HG03108 (cell line): Measurements from ENCODE around the gene HNRNPA2B1.
"Not testable (repeated sequence)": the region's sequence is repeated elsewhere in the genome, so short reads cannot be mapped to it uniquely, and the experiment has no call there.

Experiments used
- ATAC-seq: cut with Tn5 transposase; IDR thresholded peaks from one replicate; pipeline ENCODE4 v1.9.1; 2021; ENCODE audit warnings: moderate library complexity; ENCODE audit not compliant: unreplicated experiment

Gene HNRNPA2B1

GRCh38 chr7:26198781-26199169 is 1.8 kb downstream of the HNRNPA2B1 start:
- ATAC-seq = no peak

DNA sequence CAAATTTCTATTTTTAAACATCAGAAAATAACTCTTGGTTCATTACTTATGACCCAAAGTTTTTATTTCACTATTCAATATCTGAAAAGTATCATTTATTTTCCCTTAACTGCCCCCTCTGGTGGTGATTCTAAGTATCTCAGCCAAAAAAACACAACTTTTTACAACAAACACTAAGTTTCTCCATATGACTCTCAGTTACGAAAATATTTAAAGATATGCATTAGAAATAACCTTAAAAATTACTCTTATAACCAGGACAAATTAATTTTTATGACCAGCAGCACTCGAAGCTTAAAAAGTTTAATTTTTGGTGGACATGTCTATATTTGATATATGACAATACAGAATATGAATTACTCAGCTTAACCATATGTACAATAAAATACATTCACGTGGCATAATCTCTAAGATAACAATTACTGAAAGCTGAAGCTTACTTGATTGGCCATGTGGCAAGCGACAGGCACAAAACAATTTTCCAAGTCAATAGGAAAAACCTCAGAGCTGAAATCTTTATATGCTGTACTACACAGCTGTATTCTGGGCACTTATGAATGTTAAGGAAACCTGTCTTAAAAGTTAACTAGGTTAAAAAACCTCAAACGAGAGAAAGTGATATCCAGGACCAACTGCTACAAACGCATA is 2.3 kb downstream of the HNRNPA2B1 start:
- no peak for ATAC-seq

DNA sequence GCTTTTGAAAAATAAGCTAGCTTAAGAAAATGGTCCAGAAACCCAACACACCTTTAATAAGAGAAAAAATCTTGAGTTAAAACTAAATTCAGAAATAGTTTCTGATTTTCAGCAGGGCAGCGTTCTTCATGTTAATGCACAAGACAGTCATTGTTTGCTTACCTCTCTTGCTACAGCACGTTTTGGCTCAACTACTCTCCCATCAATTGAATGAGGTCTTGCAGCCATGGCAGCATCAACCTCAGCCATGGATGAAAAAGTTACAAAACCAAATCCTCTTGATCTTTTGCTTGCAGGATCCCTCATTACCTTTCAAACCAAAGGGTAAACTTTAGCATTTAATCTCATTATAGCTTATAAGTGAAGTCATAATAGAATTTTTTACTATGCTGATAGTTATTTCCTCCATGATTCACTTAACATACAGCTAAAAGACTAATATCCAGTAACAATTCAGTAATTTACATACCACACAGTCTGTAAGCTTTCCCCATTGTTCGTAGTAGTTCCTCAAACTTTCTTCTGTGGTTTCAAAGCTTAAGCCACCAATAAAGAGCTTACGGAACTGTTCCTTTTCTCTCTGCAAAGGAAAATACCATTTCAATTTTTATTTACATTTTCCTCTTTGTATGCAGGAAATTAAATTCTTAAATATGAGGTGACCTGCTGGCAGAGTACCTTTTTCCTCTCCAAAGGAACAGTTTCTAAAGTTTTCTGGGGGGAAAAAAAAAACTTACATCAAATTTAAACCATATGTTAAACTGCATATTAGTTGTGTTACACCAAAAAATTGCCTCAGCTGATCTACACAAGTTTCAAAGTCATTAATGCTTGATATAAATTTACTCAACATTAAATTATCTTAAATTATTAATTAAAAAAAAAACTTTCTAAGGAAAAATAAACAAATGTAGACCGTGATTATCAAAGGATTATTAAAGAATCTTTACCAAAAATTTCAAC is 3.1 kb downstream of the HNRNPA2B1 start:
- no peak for ATAC-seq

DNA sequence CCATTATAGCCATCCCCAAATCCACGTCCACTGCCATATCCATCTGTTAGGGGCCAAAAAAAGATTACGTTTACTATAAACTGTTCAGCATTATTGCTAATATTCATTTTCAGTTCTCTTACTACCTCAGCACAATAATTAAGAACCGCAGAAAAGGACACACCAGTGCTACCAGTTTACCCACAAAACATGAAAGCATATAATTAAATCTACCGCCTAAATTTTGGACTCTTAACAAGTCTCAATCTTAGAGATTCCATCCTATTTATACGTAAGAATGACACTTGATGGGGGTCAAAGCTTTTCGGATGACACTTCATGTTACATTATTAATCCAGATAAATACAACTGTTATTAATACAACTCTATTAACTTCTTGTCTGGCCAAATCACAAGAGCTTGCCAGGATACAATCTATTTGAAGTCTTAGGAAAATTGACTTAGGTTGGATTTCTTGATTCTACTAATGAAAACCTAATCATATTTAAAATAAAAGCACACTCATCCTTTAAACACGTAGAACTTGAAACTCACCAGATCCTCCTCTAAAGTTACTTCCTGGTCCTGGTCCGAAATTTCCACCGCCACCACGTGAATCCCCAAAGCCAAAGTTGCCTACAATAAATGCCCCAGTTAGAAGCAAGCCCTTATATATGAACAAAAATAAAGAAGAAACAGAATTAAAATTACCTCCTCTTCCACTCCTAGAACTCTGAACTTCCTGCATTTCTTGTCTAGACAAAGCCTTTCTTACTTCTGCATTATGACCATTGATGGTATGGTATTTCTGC is 4.5 kb downstream of the HNRNPA2B1 start:
- no peak for ATAC-seq

DNA sequence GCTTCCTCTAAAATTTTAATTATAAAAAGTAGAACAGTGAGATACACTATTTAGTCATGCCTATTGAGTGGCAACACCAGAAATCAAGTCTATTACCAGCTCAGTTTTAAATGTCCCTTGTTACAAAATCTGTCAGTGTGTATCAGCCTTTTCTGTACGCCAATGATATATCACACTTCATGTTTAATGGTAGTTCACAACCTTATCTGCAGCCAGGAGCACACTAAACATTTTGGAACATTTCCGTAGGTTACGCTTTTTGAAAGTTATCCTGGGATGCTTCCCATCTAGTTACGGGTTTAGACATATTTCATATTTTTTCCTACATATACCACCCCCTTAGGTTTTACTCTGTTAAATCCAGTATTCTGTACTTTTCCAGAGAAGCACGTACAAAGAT is 5.4 kb downstream of the HNRNPA2B1 start:
- ATAC-seq = no peak

GRCh38 chr7:26194764-26195163 is 5.8 kb downstream of the HNRNPA2B1 start:
- not testable (repeated sequence) for ATAC-seq

DNA sequence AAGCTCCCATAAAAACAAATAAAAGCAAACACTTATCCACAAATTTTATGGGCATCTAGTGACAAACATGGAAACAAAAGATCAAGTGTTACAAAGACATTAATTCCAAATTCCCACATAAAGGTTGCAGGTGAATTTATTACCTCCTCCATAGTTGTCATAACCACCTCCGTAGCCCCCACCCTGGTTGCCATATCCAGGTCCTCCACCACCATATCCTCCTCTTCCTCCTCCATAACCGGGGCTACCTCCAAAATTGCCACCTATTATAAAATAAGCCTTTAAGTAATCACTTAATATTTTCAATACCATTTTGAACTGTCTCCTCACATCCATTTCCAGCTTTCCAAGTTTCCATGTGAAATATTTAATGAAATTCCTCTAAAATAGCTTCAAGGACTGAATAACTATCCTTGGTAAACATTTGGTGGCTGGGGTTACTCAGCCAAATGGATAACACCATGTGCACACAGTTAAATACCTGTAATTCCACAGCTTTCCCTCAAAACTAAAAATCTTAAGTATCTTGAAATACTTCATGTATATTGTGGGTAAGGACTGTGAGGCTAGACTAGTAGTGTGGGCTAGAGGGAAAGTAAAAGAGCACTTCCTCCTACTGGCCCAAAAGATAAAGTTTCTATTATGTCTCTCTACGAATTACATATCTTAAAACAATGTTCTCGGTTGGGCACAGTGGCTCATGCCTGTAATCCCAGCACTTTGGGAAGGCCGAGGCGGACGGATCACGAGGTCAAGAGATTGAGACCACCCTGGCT is 6.9 kb downstream of the HNRNPA2B1 start:
- ATAC-seq = no peak

DNA sequence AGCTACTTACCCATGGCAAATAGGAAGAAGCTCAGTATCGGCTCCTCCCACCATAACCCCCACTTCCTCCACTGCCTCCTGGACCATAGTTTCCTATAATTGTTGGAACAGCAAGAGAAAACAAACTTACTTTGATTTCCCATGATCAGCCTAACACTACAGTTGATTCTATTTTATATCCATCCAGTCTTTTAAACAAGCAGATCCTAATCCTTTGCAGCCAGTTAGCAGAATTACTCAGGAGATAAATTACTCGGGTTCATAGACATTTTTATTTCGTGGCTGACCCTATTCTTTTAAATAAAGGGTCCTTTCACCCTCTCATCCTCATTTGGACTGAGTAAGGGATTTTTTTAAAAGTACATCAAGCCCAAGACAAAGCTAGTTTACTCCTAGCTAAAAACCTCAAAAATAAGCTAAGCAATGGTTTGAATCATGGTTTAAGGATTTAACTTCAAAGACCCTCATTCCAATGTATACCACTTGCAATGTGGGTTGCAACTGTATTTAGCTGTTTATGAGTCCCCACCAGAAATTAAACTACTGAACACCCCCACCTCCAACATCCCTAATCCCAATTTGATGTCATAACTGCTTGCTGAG is 8.0 kb downstream of the HNRNPA2B1 start:
- no peak for ATAC-seq

DNA sequence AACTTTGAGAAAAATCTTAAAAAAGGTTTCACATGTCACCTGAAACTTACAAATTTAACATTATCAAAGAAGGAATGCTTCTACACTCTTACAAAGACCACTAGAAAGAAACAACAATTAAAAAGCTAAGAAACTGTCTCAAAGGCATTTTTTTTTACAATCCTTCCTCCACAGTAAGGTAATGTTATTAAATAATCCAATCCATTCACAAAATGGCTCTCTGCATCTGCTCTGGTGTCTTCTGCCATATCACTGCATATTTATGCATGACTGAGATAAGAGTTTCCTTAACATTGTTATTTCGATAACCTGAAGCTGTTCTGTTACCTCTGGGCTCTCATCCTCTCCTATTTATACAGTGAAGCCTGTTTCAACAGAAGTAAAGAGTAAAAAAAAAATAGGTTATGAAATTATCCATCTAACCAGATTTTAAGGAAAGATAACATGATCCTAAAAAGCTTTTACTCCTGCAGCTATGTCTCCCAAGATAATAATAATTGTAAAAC is 8.5 kb downstream of the HNRNPA2B1 start:
- no peak for ATAC-seq

GRCh38 chr7:26191233-26191973 is 9.1 kb downstream of the HNRNPA2B1 start:
- ATAC-seq = no peak

DNA sequence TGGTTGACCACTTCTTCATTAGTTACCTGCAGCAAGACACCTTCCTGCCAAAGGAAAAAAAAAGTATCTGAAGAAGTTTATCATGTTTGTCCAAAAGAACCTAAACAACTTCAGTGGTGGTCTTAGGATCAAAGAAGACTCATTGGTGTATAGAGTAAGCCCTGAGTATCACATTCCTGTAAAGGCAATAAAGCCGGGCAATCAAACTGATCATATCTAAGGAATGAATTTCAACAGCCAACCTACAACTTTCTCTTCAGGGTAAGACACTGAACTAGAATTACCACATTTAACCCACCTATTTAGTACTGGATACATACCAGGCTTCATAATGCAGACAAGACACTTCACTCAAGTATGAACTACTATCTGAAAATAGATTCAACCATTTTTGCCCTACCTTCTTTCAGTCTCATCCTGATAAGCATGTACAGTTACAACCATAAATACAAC is 10.1 kb downstream of the HNRNPA2B1 start:
- no peak for ATAC-seq

GRCh38 chr7:26189697-26190096 is 10.8 kb downstream of the HNRNPA2B1 start:
- no peak for ATAC-seq

DNA sequence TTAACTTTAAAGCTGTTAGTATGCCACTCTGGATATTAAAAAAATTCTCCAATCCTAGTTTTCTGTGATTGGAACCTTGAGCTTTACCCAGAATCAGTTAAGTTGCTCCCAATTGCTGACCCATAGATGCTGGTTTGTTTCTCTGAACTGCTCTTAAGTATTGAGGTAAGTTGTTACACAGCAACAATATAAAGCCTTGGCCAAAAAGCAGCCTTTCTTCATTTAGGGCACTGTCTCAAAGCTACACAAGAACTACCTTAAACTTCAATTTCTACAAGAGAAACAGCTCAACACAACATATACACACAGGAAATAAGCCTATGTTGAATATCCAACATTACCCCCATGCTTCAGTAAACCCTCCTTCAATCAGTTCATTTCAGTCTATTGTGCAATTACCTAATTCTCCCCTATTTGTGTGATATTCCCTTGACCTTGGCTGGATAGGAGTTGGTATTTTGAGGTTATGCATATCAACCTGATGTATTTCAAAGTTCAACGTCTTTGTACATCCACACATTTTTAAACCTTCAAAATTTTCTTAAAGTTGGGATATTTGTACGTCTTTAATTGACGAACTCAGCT is 11.5 kb downstream of the HNRNPA2B1 start:
- no peak for ATAC-seq

- no peak for ATAC-seq
These were observed 12.2 kb downstream of the HNRNPA2B1 start for GRCh38 chr7:26188206-26188956.

DNA sequence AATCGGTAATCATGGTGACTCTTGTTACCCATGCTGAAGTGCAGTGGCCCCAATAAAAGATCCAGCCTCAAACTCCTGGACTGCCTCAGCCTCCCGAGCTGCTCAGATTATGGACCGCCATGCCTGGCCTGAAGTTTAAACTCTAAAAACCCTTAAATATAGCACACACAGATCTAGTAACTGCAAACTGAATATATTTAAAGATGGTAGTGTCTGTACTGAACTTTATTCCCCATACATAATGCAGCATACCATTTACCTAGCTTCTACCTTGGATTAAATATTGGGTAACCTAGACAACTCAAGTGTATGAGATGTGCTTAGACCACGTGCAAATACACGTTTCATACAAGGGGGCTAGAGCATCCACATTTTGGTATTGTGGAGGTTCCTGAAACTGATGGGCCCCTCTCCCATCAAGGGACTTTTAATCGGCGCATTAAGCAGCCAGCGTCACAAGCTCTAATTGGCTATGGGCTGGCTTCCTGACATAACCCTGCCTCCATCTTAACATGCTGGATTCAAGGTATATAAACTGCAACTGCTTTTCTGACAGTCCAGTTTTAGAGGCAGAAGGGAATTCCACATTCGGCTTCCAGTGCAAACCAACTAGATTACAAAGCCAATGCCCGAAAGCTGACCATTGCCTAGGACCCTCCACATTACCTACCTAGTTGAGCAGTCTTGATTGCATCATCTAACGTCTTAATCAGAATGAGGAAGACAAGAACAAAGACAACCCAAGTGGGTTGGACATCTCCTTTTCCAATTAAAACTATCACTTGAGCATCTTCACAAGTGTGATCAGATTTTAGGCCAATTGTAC is 13.0 kb downstream of the HNRNPA2B1 start:
- ATAC-seq = no peak

GRCh38 chr7:26186364-26187311 is 13.9 kb downstream of the HNRNPA2B1 start:
- ATAC-seq = no peak
